Activated CD4-positive, alpha-beta T cell treated with anti-CD3 and anti-CD28 coated beads, Interleukin-2, amount 50 U/mL, for 48 hours (primary cell): Measurements from ENCODE around the gene INHBB.

Source experiments
- DNase-seq, 2 experiments: peaks; one replicate each; pipeline ENCODE4 v3.0.0-alpha.2; 2020

Gene INHBB

GRCh38 chr2:120360307-120360855, 14.4 kb downstream of the INHBB start:
- DNase-seq = no peak

GRCh38 chr2:120362926-120363325, 17.0 kb downstream of the INHBB start:
- no peak for DNase-seq

- DNase-seq = no peak
These were observed 19.4 kb downstream of the INHBB start for GRCh38 chr2:120365236-120365793.

- no peak for DNase-seq
These were observed 20.8 kb downstream of the INHBB start for GRCh38 chr2:120366698-120367097.

- DNase-seq = no peak
These were observed 21.3 kb downstream of the INHBB start for GRCh38 chr2:120367221-120367620.

- DNase-seq = no peak
These were observed 21.7 kb downstream of the INHBB start for GRCh38 chr2:120367649-120368048.

- DNase-seq = no peak
These were observed 22.1 kb downstream of the INHBB start for GRCh38 chr2:120368086-120368485.

- no peak for DNase-seq
These were observed 23.3 kb downstream of the INHBB start for GRCh38 chr2:120369250-120369649.

GRCh38 chr2:120371969-120372625, 26.2 kb downstream of the INHBB start:
- DNase-seq = no peak

GRCh38 chr2:120372816-120373215, 26.9 kb downstream of the INHBB start:
- DNase-seq = no peak

GRCh38 chr2:120373424-120373823, 27.5 kb downstream of the INHBB start:
- no peak for DNase-seq

GRCh38 chr2:120374821-120375220, 28.9 kb downstream of the INHBB start:
- no peak for DNase-seq

GRCh38 chr2:120375251-120376020, 29.5 kb downstream of the INHBB start:
- no peak for DNase-seq

- no peak for DNase-seq
These were observed 30.2 kb downstream of the INHBB start for GRCh38 chr2:120376101-120376500.

- no peak for DNase-seq
These were observed 31.0 kb downstream of the INHBB start for GRCh38 chr2:120376679-120377640.

- no peak for DNase-seq
These were observed 32.7 kb downstream of the INHBB start for GRCh38 chr2:120378605-120379004.

- no peak for DNase-seq
These were observed 34.3 kb downstream of the INHBB start for GRCh38 chr2:120379916-120380893.

GRCh38 chr2:120381192-120381591, 35.3 kb downstream of the INHBB start:
- no peak for DNase-seq

- no peak for DNase-seq
These were observed 35.7 kb downstream of the INHBB start for GRCh38 chr2:120381661-120382060.

GRCh38 chr2:120382541-120383144, 36.7 kb downstream of the INHBB start:
- DNase-seq = no peak

- DNase-seq = no peak
These were observed 37.3 kb downstream of the INHBB start for GRCh38 chr2:120383191-120383590.
